22Rv1 (cell line): Measurements from ENCODE around the gene PCDHGC3.

Experiments used
- H3K27ac ChIP-seq: fragments of 450-650 bp; 2 replicates; pipeline ENCODE4 v1.5.1; 2017
- ZFX ChIP-seq: fragments of 450-650 bp; IDR thresholded peaks from 2 replicates; pipeline ENCODE4 v1.6.1; 2017; ENCODE audit warnings: antibody characterized with exemption, borderline replicate concordance
- TF ChIP-seq, protein P1 (sequence below): fragments of 450-650 bp; IDR thresholded peaks from 2 replicates; pipeline ENCODE4 v1.5.1; 2017; ENCODE audit warnings: mild to moderate bottlenecking

PCDHGC3 gene

DNA sequence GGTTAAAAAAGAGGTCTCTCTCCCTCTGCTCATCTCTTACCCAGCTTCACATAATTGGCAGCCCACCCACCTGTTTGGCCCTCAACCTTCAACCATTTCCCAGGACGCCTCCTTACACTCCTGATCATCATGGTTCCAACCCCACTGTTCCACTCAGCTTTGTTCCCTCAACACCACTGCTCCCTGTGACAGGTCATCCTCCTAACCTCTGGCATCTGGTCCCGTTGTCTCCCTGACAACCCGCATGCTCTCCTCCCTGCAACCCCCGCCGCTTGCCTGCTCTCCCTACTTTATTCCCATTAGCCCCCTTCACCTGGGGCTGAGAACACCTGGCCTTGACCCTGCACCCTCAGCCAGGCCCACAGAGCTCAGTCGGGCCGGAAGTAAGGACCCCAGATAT lies 26.0 kb downstream of the PCDHGC3 start:
- H3K27ac ChIP-seq, result no peak overlapping the region
- no peak for TF ChIP-seq ZFX
- TF ChIP-seq, protein P1, sequence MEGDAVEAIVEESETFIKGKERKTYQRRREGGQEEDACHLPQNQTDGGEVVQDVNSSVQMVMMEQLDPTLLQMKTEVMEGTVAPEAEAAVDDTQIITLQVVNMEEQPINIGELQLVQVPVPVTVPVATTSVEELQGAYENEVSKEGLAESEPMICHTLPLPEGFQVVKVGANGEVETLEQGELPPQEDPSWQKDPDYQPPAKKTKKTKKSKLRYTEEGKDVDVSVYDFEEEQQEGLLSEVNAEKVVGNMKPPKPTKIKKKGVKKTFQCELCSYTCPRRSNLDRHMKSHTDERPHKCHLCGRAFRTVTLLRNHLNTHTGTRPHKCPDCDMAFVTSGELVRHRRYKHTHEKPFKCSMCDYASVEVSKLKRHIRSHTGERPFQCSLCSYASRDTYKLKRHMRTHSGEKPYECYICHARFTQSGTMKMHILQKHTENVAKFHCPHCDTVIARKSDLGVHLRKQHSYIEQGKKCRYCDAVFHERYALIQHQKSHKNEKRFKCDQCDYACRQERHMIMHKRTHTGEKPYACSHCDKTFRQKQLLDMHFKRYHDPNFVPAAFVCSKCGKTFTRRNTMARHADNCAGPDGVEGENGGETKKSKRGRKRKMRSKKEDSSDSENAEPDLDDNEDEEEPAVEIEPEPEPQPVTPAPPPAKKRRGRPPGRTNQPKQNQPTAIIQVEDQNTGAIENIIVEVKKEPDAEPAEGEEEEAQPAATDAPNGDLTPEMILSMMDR, result no peak

DNA sequence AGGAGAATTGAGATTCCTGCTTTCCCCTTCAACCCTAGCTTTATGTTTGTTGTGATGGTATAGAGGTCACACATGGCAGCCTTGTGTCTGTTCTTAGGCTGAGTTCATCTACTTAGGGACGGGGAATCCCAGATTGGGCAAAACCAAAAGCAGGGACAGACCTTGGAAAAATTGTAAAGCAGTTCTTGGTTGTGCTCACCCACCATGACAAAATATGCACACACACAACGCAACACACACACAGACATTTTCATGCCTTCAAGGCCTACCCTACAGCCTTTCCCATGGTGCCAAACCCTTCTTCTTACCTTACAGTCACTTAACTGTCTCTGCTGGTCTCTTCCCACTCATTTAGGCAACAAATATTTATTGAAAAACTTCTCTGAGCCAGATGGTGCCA lies 27.9 kb downstream of the PCDHGC3 start:
- TF ChIP-seq, protein P1, result no peak
- TF ChIP-seq ZFX, result no peak
- no peak overlapping the region for H3K27ac ChIP-seq

DNA sequence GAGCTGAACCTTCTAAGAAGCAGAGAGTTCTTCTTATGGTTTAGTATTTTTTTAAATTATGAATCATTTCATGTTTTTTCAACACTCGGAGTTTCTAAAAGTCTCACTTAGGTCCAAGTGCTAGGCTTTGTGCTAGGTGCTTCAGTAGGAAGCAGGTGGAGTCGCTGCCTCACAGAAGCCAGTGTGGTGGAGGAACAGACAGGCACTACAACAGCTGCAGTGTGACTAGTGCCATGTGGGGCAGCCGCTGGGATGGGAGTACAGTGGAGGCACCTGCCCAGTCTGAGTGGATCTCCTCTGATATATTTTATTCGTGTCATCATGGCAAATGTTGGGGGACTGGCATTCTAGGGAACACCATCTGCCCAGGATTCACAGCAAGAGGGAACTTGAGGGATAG lies 28.4 kb downstream of the PCDHGC3 start:
- no peak overlapping the region for H3K27ac ChIP-seq
- no peak for TF ChIP-seq ZFX
- TF ChIP-seq, protein P1, result no peak

DNA sequence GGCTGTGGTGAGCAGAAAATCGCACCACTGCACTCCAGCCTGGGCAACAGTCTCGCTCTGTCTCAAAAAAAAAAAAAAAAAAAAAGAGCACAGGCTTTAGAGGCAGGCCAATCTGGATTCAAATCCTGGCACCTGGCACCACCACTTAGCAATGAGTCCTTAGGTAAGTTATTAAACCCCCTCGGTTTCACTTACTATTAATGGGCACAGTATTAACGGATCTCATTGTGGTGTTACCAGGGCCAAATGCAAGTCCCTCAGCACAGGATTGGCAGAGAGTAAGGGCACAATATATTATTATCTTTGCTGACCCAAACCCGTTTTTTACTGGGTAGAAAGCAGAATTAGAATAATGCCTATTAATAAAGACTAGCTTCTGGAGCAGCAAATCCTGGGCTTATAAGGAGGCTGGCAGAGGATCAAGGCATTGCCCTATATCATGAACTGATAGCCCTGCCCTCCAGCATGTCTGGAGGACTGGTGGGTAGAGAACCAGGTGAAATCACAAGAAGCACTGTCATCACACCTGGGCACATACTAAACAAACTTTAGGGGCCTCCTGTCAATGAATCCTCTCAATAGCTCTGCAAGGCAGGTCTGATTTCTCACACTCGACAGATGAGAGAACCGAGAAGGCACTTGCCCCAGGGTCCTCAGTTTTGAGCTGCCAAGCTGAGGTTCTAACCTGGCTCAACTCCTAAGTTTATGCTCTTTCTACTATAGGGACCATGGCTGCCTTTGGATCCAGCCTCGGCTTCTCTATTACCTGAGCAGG lies 30.8 kb downstream of the PCDHGC3 start:
- H3K27ac ChIP-seq, result no peak overlapping the region
- TF ChIP-seq, protein P1, result no peak
- TF ChIP-seq ZFX, result no peak

DNA sequence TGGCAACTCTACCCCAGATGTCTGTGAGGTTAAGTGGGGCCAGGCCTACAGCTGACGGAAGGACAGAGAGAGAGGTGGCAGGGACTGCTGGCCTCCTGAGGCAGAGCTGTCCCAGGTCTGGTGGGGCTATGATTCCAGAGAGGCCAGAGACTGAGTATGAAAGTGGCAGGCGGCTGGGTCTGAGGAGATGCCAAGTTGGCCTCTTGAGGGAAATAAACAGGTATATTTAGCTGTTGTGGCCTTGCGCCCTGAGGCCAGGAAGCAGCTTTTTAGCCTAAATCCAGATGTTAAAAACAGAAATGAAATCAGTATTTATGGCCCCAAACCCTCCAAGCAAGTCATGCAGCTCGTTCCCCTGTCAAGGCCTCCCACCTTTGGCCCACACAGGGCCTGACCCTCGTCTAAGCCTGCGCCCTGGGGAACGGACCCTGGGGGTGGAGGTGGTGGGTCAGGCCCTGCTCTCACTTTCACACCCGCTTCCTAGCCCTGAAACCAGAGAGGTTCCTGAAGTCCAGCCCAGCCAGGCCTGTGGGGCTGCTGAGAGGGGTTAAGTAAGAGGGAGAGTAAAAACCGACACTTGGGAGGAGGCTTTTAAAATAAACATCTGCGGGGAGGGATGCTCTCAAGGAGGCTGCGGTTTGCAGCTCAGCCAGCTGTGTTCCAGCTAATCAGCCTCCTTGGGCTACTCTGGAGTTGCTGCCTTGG lies 31.8 kb downstream of the PCDHGC3 start:
- TF ChIP-seq, protein P1, result no peak
- TF ChIP-seq ZFX, result no peak
- no peak overlapping the region for H3K27ac ChIP-seq

DNA sequence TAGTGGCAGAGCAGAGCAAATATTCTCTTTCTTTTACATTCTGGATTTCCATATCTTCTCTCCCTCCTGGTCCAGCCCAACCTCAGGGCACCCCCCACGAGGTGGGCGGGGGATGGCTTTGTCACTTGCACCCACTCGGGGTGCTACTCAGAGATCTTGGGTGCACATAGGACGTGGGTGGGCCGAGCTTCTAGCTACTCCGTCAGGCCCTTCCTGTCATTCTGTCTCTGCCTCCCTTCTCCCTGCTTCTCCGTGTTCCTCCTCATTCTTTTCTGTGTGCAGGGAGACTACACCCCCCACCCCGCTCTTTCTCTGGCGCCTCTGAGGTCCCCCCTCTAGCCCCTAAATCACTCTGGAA lies 32.7 kb downstream of the PCDHGC3 start:
- TF ChIP-seq, protein P1, result no peak
- TF ChIP-seq ZFX, result no peak
- no peak overlapping the region for H3K27ac ChIP-seq
